Fibroblast of skin of left biceps (primary cell): ENCODE measurements around the gene MTHFD1.
"Not testable (repeated sequence)": the region's sequence is repeated elsewhere in the genome, so short reads cannot be mapped to it uniquely, and the experiment has no call there.

Experiments
- DNase-seq, 2 experiments: peaks; one replicate each; pipeline ENCODE4 v3.0.0-alpha.2; 2013; ENCODE audit warnings: low read depth in 2 of 2

MTHFD1 gene

GRCh38 chr14:64387782-64388532 is at the start of gene MTHFD1:
Gene MTHFD1, plus strand, starts transcription at chr14:64388353. Its CDS starts 75 bp downstream, at chr14:64388428.
- DNase-seq: peak; percentile 99

- peak; percentile 94 for DNase-seq
Observed at GRCh38 chr14:64338616-64339316, 49.4 kb upstream of the MTHFD1 start.

GRCh38 chr14:64340560-64341196 is 47.5 kb upstream of the MTHFD1 start:
- DNase-seq: no peak

- no peak for DNase-seq
Observed at GRCh38 chr14:64347748-64348147, 40.4 kb upstream of the MTHFD1 start.

GRCh38 chr14:64349741-64350490 is 38.2 kb upstream of the MTHFD1 start:
- no peak for DNase-seq

- DNase-seq: no peak
Observed at GRCh38 chr14:64363265-64363846, 24.8 kb upstream of the MTHFD1 start.

- DNase-seq: peak; percentile 16 to 21
Observed at GRCh38 chr14:64364907-64365306, 23.2 kb upstream of the MTHFD1 start.

GRCh38 chr14:64365358-64365889 is 22.7 kb upstream of the MTHFD1 start:
- DNase-seq: not testable (repeated sequence)

- DNase-seq: no peak
Observed at GRCh38 chr14:64369201-64369600, 19.0 kb upstream of the MTHFD1 start.

- DNase-seq: no peak
Observed at GRCh38 chr14:64387232-64387781, 846 bp upstream of the MTHFD1 start.

GRCh38 chr14:64388533-64389285 is 556 bp downstream of the MTHFD1 start:
- DNase-seq: no peak

GRCh38 chr14:64391113-64391725 is 3.1 kb downstream of the MTHFD1 start:
- DNase-seq: no peak

- no peak for DNase-seq
Observed at GRCh38 chr14:64391986-64392385, 3.8 kb downstream of the MTHFD1 start.

- DNase-seq: not testable (repeated sequence)
Observed at GRCh38 chr14:64393189-64393726, 5.1 kb downstream of the MTHFD1 start.

- no peak for DNase-seq
Observed at GRCh38 chr14:64394423-64394822, 6.3 kb downstream of the MTHFD1 start.

- DNase-seq: no peak
Observed at GRCh38 chr14:64394977-64395633, 7.0 kb downstream of the MTHFD1 start.

- DNase-seq: no peak
Observed at GRCh38 chr14:64400829-64401459, 12.8 kb downstream of the MTHFD1 start.

- no peak for DNase-seq
Observed at GRCh38 chr14:64401949-64402348, 13.8 kb downstream of the MTHFD1 start.
